ENCODE results near the gene SYNDIG1L.
"Not testable (repeated sequence)": the region's sequence is repeated elsewhere in the genome, so short reads cannot be mapped to it uniquely, and the experiment has no call there.

Gene SYNDIG1L

GRCh38 chr14:74395094-74395493 is 30.9 kb downstream of the SYNDIG1L start:
- H3K4me3 ChIP-seq (ENCODE audit: low read depth, low read length) = no peak overlapping the region
- in situ Hi-C loops (cut with HindIII; ENCODE audit: low sequenced_read_pairs) = loop anchor here (5.0 kb wide), 1 partner anchor 92 kb away; no protein-coding TSS in a partner anchor
- TF ChIP-seq, protein P1, sequence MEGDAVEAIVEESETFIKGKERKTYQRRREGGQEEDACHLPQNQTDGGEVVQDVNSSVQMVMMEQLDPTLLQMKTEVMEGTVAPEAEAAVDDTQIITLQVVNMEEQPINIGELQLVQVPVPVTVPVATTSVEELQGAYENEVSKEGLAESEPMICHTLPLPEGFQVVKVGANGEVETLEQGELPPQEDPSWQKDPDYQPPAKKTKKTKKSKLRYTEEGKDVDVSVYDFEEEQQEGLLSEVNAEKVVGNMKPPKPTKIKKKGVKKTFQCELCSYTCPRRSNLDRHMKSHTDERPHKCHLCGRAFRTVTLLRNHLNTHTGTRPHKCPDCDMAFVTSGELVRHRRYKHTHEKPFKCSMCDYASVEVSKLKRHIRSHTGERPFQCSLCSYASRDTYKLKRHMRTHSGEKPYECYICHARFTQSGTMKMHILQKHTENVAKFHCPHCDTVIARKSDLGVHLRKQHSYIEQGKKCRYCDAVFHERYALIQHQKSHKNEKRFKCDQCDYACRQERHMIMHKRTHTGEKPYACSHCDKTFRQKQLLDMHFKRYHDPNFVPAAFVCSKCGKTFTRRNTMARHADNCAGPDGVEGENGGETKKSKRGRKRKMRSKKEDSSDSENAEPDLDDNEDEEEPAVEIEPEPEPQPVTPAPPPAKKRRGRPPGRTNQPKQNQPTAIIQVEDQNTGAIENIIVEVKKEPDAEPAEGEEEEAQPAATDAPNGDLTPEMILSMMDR (IDR thresholded peaks at IDR 0.05; ENCODE audit: low read depth, low read length, missing control alignments) = no peak
- DNase-seq (ENCODE audit: low read depth) = no peak

DNA sequence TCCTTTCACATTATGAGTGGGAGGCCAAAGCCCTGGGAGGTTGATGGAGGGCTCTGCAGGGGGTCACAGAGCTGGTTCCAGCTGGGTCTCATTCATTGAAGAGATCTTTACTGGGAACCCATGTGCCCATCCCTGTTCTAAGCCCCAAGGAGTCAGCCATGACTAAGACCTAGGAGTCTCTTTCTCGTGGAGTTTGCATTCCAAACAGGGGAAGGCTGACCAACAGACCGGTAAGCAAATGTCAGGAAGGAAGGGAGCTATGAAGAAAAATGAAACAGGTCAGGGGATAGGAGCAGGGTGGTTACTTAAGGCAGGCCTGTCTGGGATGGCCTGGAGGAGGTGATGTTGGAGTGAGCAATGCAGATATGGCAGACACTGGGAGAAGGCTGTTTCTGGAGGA is 31.5 kb downstream of the SYNDIG1L start:
- no peak for DNase-seq (ENCODE audit: low read depth)
- H3K4me3 ChIP-seq (ENCODE audit: low read depth, low read length) = no peak overlapping the region
- TF ChIP-seq, protein P1 (IDR thresholded peaks at IDR 0.05; ENCODE audit: low read depth, low read length, missing control alignments) = no peak
- in situ Hi-C loops (cut with HindIII; ENCODE audit: low sequenced_read_pairs) = no loop called here

DNA sequence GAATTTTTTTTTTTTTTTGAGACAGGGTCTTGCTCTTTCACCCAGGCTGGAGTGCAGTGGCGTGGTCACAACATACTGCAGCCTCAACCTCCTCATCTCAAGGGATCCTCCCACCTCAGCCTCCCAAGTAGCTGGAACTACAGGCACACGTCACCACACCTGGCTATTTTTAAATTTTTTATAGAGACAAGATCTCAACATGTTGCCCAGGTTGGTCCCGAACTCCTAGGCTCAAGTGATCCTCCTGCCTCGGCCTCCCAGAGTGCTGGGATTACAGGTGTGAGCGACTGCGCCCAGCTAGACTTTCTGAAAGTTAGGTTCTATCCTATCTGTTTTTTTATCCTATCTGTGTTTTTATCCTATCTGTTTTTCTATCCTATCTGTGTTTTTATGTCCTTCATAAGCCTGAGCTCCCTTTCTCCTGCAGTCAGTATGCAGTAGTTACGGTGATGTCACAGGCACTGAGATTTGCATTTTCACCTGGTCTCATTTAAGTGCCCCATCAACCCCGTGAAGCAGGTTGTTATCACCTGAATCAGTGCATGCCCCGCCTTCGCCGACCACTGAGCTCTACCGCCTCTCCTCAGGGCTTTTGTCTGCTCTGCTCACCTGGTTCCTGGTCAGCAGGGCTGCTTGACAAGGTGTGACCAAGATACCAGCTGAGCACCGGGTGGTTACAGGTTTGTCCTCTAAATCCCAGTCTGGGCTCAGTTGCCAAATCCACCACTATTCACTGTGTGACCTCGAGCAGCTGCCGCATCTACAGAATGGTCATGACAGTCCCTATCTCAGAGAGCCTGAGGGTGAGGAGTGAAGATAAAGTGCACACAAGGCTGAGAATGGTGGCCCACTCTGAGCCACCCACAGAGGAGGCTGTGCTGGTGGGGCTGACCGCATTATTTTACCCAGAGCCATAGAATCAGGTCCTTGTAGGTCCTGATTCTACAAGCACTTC is 33.1 kb downstream of the SYNDIG1L start:
- DNase-seq (ENCODE audit: low read depth) = no peak
- H3K4me3 ChIP-seq (ENCODE audit: low read depth, low read length) = no peak overlapping the region
- TF ChIP-seq, protein P1 (IDR thresholded peaks at IDR 0.05; ENCODE audit: low read depth, low read length, missing control alignments) = no peak
- in situ Hi-C loops (cut with HindIII; ENCODE audit: low sequenced_read_pairs) = no loop called here

DNA sequence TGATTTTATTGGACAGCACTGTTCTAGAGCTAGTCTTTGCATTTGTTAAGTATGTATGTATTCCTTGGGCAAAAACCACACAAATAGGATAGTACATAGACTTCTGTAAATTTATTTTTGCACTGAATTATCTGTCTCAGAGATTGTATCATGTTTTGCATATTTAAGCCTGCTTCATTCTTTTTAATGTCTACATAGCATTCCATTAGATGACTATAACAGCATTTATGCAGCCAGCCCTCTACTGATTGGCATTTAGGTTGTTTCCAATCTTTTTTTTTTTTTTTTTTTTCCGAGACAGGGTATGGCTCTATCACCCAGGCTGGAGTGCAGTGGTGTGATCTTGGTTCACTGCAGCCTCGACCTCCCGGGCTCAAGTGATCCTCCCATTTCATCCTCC is 34.5 kb downstream of the SYNDIG1L start:
- TF ChIP-seq, protein P1 (IDR thresholded peaks at IDR 0.05; ENCODE audit: low read depth, low read length, missing control alignments) = no peak
- in situ Hi-C loops (cut with HindIII; ENCODE audit: low sequenced_read_pairs) = no loop called here
- no peak overlapping the region for H3K4me3 ChIP-seq (ENCODE audit: low read depth, low read length)
- DNase-seq (ENCODE audit: low read depth) = no peak

DNA sequence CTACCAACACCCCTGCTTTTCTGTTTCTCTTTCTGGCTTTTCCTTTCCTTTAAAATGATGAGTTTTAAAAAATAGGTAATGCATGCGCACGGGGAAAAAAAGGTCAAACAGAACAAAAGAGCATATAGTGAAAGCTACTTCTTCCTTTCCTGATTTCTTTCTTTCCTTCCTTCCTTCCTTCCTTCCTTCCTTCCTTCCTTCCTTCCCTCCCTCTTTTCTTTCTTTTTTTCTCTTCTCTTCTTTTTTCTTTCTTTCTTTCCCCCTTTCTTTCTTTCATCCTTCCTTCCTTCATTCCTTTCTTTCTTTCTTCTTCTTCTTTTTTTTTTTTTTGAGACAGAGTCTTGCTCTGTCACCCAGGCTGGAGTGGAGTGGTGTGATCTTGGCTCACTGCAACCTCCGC is 35.5 kb downstream of the SYNDIG1L start:
- DNase-seq (ENCODE audit: low read depth); H3K4me3 ChIP-seq (ENCODE audit: low read depth, low read length); in situ Hi-C loops (cut with HindIII; ENCODE audit: low sequenced_read_pairs): not testable (repeated sequence)

DNA sequence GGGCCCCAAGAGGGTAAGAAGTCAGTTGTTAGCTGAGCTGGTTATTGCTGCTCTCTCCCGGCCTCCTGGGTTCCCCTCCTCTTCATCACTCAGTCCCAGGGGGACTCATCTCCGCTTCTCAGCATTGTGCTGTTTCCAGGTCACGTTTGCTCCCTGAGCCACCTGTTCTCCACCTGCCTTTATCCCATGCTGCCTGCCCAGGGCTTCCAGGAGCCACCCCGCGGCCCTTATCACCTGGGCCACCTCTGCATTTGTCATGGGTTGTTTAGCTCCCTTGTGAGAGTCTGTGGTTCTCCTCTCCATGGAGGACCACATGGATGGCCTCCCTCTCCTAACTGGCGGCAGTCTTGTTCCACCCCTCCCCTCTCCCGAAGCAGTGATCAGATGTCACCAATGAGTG is 36.0 kb downstream of the SYNDIG1L start:
- in situ Hi-C loops (cut with HindIII; ENCODE audit: low sequenced_read_pairs) = no loop called here
- TF ChIP-seq, protein P1 (IDR thresholded peaks at IDR 0.05; ENCODE audit: low read depth, low read length, missing control alignments) = no peak
- no peak for DNase-seq (ENCODE audit: low read depth)
- H3K4me3 ChIP-seq (ENCODE audit: low read depth, low read length) = no peak overlapping the region

- in situ Hi-C loops (cut with HindIII; ENCODE audit: low sequenced_read_pairs) = no loop called here
- H3K4me3 ChIP-seq (ENCODE audit: low read depth, low read length) = no peak overlapping the region
- no peak for DNase-seq (ENCODE audit: low read depth)
- TF ChIP-seq, protein P1 (IDR thresholded peaks at IDR 0.05; ENCODE audit: low read depth, low read length, missing control alignments) = no peak
Observed at GRCh38 chr14:74382231-74382630, 43.8 kb downstream of the SYNDIG1L start.

- DNase-seq (ENCODE audit: low read depth); in situ Hi-C loops (cut with HindIII; ENCODE audit: low sequenced_read_pairs); H3K4me3 ChIP-seq (ENCODE audit: low read depth, low read length): not testable (repeated sequence)
Observed at GRCh38 chr14:74381571-74381970, 44.4 kb downstream of the SYNDIG1L start.
